GM18505 (cell line): ENCODE data around the gene NFATC2.

Experiments
- ATAC-seq: cut with Tn5 transposase; IDR thresholded peaks from one replicate; pipeline ENCODE4 v1.9.1; 2021; ENCODE audit not compliant: unreplicated experiment
- POLR2A ChIP-seq: IDR thresholded peaks from 4 replicates; pipeline ENCODE4 v1.6.1; 2011; ENCODE audit warnings: borderline replicate concordance; ENCODE audit not compliant: insufficient read depth, insufficient read length; ENCODE audit errors: extremely low read depth

Gene NFATC2

DNA sequence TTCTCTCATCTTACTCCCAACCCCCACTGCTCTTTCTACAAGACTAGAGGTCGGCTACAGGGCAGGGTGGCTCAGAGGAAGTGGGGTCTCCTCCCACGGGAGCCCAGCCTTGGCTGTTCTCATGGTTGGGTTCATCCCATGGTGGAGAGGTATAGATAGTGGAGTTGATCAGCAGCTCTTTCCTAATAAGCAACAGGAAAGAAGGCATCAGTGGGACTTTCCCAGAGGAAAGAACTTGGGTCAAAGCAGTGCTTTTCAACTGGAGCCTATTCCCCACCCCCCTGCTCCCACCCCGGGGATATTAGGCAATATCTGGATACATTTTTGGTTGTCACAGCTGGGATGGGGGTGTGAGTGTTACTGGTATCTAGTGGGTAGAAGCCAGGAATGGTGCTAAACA, 200.9 kb downstream of the NFATC2 start:
- ATAC-seq, result no peak
- no peak for TF ChIP-seq POLR2A

DNA sequence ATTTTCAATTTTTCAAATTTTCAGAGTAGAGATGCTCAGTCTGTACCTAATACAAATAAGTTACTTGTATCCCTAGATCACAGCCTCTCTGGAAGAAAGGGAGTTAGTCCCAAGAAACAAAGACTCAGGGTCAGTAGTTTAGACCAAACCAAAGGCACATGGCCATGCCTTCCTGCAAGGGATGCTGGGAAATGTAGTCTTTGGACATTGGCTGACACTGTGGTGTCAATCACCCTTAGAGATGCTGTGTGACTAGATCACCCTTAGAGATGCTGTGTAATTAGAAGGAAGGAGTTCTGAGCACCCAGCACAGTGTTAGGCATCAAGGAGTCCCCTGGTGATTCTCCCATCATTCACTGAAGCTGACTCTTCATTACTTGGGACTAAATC, 202.1 kb downstream of the NFATC2 start:
- no peak for ATAC-seq
- TF ChIP-seq POLR2A, result no peak

DNA sequence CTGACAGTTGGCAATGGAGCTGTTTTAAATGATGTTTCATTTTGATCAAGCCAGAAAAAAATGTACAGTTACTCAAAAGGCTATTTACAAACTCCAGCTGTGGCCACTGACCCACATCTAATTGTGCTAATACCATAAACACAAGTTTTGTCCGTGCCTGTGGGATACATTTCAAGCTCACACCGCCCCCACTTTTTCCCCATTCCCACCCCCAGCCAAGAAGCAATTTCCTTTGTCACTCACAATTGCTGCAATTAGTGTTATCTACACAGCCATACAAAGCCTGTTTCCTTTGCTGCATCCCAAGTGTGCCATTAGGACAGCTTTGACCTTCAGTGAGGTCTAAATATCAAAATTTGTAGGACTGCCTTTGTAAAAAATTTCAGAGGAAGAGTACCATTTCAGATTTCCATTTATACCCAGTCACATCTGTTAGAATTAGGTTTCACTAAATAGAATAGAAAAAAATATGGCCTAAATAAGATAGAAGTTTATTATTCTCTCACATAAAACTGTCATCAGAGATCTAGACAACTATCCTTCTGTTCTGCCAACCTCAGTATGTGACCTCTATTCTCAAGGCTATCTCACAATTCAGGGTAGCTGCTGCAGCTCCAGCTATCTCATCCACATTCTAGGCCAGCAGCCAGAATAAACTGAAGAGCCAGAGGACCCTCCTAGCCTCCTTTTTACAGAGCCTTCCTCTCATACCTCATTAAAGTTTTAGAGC, 202.6 kb downstream of the NFATC2 start:
- TF ChIP-seq POLR2A, result no peak
- no peak for ATAC-seq

DNA sequence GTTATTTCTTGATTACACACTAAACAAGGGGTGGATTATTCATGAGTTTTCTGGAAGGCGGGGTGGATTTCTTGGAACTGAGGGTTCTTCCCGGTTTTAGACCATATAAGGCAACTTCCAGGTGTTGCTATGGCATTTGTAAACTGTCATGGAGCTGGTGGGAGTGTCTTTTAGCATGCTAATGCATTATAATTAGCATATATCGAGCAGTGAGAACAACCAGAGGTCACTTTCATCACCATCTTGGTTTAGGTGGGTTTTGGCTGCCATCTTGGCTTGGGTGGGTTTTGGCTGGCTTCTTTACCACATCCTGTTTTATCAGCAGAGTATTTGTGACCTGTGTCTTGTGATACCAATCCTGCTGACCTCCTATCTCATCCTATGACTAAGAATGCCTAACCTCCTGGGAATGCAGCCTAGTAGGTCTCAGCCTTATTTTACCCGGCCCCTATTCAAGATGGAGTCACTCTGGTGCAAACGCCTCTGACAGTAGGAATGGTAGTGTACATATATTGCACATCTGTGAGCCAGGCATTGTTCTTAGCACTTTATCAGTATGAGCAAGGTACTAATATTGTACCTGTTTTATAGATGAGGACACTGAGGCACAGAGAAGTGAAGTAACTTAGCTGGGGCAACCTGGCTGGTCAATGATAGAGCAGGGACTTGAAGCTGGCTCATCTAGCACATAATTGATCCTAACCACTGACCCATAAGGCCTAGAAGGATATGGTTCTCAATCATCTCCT, 203.7 kb downstream of the NFATC2 start:
- no peak for ATAC-seq
- no peak for TF ChIP-seq POLR2A

DNA sequence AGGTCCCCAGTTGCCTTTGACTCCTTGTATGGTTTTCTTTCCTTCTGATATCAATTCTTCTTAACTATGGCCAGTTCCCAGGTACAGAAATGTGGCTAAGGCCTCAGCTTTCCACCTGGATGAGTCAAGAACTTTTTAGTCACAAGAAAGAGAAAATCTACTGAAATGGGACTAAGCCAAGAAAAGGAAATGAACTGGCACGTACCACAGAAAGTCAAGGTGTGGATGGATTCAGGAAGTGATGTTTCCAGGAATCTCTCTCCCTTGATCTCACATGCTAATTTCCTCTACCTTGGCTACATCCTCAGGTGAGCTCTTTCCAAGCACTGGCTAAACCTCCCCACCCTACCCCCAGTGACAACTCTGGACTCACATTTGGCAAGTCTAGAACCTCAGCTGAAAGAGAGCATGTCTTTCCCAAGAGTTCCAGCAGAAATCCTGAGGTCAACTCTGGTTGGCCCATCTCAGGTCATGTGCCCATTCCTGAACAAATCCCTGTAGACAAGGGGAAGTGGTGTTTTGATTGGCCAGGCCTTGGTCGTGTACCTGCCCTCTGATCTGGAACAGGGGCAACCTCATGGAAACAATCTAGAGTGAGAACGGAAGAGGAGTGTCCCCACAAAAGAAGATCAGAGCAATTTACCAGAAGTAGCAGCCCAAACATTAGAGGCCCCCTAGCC, 205.3 kb downstream of the NFATC2 start:
- ATAC-seq, result no peak

More for the DNA sequence above, 205.3 kb downstream of the NFATC2 start:
- TF ChIP-seq POLR2A, result no peak
